Measurements from ENCODE around the gene RLIM.

The RLIM gene

DNA sequence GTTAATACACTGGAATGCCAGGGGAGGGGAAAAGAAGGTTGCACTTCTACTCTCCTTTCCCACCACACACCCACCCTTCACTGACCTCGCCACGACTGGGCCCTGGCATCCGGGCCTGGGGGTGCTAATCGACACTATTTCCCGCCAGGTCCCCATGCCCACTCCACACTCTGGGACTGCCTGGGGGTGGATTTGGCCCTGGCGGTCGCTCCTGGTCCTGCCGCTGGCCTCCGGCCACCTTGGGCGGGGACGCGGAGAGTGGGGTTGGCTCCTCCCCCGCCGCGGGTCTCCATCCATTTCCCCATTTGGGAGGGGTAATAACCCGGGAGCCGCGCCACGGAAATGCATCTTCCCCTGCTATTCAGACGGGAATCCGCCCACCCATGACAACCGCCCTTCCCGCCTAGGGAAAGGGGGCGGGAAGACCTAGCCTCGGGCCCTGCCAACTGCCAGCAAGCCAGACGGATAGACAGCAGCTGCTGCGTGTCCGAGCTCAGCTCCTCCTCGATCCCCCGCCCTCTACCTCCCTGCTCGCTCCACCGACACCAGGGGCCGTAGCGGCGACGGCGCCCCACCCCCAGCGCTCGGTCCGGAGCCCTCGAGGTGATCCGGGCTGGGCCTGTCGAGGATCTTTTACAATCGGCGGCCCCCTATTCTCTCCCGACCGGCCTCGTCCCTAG lies 78.1 kb downstream of the RLIM start:
- peak; percentile 66 for DNase-seq

DNA sequence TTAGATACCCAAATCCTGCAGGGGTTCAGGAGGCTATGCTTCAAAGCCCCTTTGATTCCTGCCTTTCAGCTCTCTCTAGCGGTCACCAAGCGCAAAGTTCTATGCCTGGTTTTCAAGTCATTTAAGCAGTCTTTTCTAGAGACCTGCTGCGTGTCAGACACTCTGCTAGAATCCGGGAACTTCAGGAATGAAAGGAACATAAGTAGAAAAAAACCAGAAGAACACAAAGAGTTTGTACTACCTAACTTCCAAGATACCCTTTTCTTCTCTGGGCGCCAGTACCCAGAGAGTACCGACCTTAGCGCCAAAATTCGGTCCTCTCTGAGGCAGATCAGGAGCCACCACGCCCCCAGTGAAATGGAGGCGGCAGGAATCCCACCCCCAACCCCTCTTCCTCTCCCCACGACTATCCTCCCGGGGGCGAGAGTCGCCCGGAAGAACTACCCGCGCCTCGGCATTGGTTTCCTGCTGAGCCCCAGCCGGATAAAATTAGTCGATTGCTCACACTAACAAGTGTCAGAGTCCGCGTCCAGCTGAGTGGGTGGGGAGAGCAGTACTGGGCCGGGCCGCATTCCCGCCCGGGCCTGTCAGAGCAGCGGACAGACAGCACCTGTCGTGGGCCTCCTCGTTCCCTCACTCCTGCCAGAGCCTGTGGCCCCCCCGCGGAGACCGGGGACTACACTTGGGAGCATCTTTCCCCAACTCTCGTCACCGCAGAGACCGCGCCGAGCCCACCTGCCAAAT lies 78.8 kb downstream of the RLIM start:
- peak; percentile 42 for DNase-seq
